Fibroblast of the conjunctiva (primary cell): ENCODE data around the gene MYO7B.

Source experiments
- DNase-seq: peaks from one replicate; pipeline ENCODE4 v3.0.0-alpha.2; 2010; ENCODE audit warnings: low read depth

The MYO7B gene

GRCh38 chr2:127661949-127662510 lies 126.5 kb downstream of the MYO7B start:
- no peak for DNase-seq

- DNase-seq = no peak
These were observed 127.6 kb downstream of the MYO7B start for GRCh38 chr2:127662937-127663565.

- no peak for DNase-seq
These were observed 128.1 kb downstream of the MYO7B start for GRCh38 chr2:127663566-127664064.

GRCh38 chr2:127664065-127664894 lies 128.8 kb downstream of the MYO7B start:
- no peak for DNase-seq

- no peak for DNase-seq
These were observed 129.4 kb downstream of the MYO7B start for GRCh38 chr2:127664895-127665225.

- DNase-seq = no peak
These were observed 129.9 kb downstream of the MYO7B start for GRCh38 chr2:127665267-127665893.

- DNase-seq = no peak
These were observed 133.6 kb downstream of the MYO7B start for GRCh38 chr2:127669056-127669455.

GRCh38 chr2:127670055-127670956 lies 134.8 kb downstream of the MYO7B start:
- DNase-seq = no peak

- no peak for DNase-seq
These were observed 135.4 kb downstream of the MYO7B start for GRCh38 chr2:127670957-127671290.

- no peak for DNase-seq
These were observed 136.2 kb downstream of the MYO7B start for GRCh38 chr2:127671557-127672302.

- DNase-seq = no peak
These were observed 137.1 kb downstream of the MYO7B start for GRCh38 chr2:127672341-127673224.

- no peak for DNase-seq
These were observed 138.0 kb downstream of the MYO7B start for GRCh38 chr2:127673291-127674069.

GRCh38 chr2:127674241-127675209 lies 139.0 kb downstream of the MYO7B start:
- DNase-seq = no peak

- DNase-seq = no peak
These were observed 140.1 kb downstream of the MYO7B start, which contains the start of gene LIMS2 for GRCh38 chr2:127675331-127676261. LIMS2 (minus strand) TSS chr2:127675530; CDS start chr2:127675024, 506 bp downstream.

- DNase-seq = no peak
These were observed 141.4 kb downstream of the MYO7B start for GRCh38 chr2:127676906-127677305.

- no peak for DNase-seq
These were observed 143.0 kb downstream of the MYO7B start for GRCh38 chr2:127678531-127678930.

- no peak for DNase-seq
These were observed 143.5 kb downstream of the MYO7B start for GRCh38 chr2:127678991-127679390.
